ENCODE results near the gene SETD4.

The SETD4 gene

GRCh38 chr21:36015045-36015444 lies 45.3 kb downstream of the SETD4 start:
- FAIRE-seq: no peak
- DNase-seq (ENCODE audit: low spot score): no peak

- DNase-seq (ENCODE audit: low spot score) (no peak), FAIRE-seq (no peak)
Measured at GRCh38 chr21:36010801-36011200, 49.5 kb downstream of the SETD4 start.

- DNase-seq (ENCODE audit: low spot score): no peak
- no peak for FAIRE-seq
Measured at GRCh38 chr21:36008505-36008904, 51.8 kb downstream of the SETD4 start.

- FAIRE-seq: no peak
Measured at GRCh38 chr21:36005879-36006400, 54.4 kb downstream of the SETD4 start.

GRCh38 chr21:36005018-36005417 lies 55.3 kb downstream of the SETD4 start:
- DNase-seq (ENCODE audit: low spot score) (peak; percentile 58), FAIRE-seq (no peak)

More at GRCh38 chr21:36005879-36006400, 54.4 kb downstream of the SETD4 start:
- no peak for DNase-seq (ENCODE audit: low spot score)

GRCh38 chr21:36004441-36004840 lies 55.9 kb downstream of the SETD4 start:
- peak; percentile 62 for DNase-seq (ENCODE audit: low spot score)
- no peak for FAIRE-seq

GRCh38 chr21:36003776-36004175 lies 56.5 kb downstream of the SETD4 start:
- DNase-seq (ENCODE audit: low spot score): no peak
- FAIRE-seq: no peak

- no peak for FAIRE-seq
- no peak for DNase-seq (ENCODE audit: low spot score)
Measured at GRCh38 chr21:35996217-35996616, 64.1 kb downstream of the SETD4 start.

- no peak for FAIRE-seq
Measured at GRCh38 chr21:35995522-35996088, 64.7 kb downstream of the SETD4 start.

GRCh38 chr21:35994613-35995012 lies 65.7 kb downstream of the SETD4 start:
- FAIRE-seq (no peak), DNase-seq (ENCODE audit: low spot score) (no peak)

More at GRCh38 chr21:35995522-35996088, 64.7 kb downstream of the SETD4 start:
- DNase-seq (ENCODE audit: low spot score): no peak

- no peak for DNase-seq (ENCODE audit: low spot score)
Measured at GRCh38 chr21:35993875-35994490, 66.3 kb downstream of the SETD4 start.

GRCh38 chr21:35991131-35991530 lies 69.2 kb downstream of the SETD4 start:
- FAIRE-seq: no peak
- no peak for DNase-seq (ENCODE audit: low spot score)

More at GRCh38 chr21:35993875-35994490, 66.3 kb downstream of the SETD4 start:
- no peak for FAIRE-seq

- FAIRE-seq: no peak
- DNase-seq (ENCODE audit: low spot score): no peak
Measured at GRCh38 chr21:35990609-35991008, 69.7 kb downstream of the SETD4 start.

GRCh38 chr21:35989138-35989735 lies 71.1 kb downstream of the SETD4 start:
- DNase-seq (ENCODE audit: low spot score) (no peak), FAIRE-seq (no peak)

GRCh38 chr21:35988416-35989137 lies 71.7 kb downstream of the SETD4 start:
- FAIRE-seq: no peak
- no peak for DNase-seq (ENCODE audit: low spot score)

GRCh38 chr21:35987475-35987874 lies 72.9 kb downstream of the SETD4 start:
- DNase-seq (ENCODE audit: low spot score) (no peak), FAIRE-seq (no peak)

GRCh38 chr21:35984654-35985361 lies 75.5 kb downstream of the SETD4 start:
- no peak for DNase-seq (ENCODE audit: low spot score)
- FAIRE-seq: no peak
